ENCODE data around the gene NME1. TPM values are rescaled to one million over a fixed set of nuclear protein-coding genes. Genes with fewer than 3 reads are reported as not detected.
A peak's percentile ranks its signal among the peaks of the same experiment; 100 is the strongest.

Gene NME1
- total and polyA plus RNA-seq, 9 of the 15 experiments (the other 6 are each of a cell fraction or from before 2014, with no cell fraction given) = 449 to 1,588 (median 604) TPM

- TF ChIP-seq MYC (IDR thresholded peaks at IDR 0.05; ENCODE audit: low read depth, low read length) (0 out of 2 replicates have a peak, but pooled peaks have one; percentile 42), MYC (CRISPR knock-in tag; IDR thresholded peaks at IDR 0.05; ENCODE audit: borderline replicate concordance, low read depth) (no peak), MLX (CRISPR knock-in tag; conservative IDR thresholded peaks at IDR 0.05) (no peak), ZNF280A (IDR thresholded peaks at IDR 0.05; ENCODE audit: low read depth, partially characterized antibody) (no peak), DEAF1 (CRISPR knock-in tag; IDR thresholded peaks at IDR 0.05) (0 out of 2 replicates have a peak, but pooled peaks have one; percentile 4), U2AF1 (optimal IDR thresholded peaks at IDR 0.05; ENCODE audit: low read depth, low read length) (no peak), HDAC3 (IDR thresholded peaks at IDR 0.05; ENCODE audit: borderline replicate concordance, partially characterized antibody) (peak; percentile 31), SMARCA4 (IDR thresholded peaks at IDR 0.05) (no peak; the same call in 1 of the 2 replicates), ADNP (tag; IDR thresholded peaks at IDR 0.05) (no peak), ZFP36 (IDR thresholded peaks at IDR 0.05; ENCODE audit: low read depth, low read length, partially characterized antibody) (no peak)
- TF ChIP-seq, protein P1, sequence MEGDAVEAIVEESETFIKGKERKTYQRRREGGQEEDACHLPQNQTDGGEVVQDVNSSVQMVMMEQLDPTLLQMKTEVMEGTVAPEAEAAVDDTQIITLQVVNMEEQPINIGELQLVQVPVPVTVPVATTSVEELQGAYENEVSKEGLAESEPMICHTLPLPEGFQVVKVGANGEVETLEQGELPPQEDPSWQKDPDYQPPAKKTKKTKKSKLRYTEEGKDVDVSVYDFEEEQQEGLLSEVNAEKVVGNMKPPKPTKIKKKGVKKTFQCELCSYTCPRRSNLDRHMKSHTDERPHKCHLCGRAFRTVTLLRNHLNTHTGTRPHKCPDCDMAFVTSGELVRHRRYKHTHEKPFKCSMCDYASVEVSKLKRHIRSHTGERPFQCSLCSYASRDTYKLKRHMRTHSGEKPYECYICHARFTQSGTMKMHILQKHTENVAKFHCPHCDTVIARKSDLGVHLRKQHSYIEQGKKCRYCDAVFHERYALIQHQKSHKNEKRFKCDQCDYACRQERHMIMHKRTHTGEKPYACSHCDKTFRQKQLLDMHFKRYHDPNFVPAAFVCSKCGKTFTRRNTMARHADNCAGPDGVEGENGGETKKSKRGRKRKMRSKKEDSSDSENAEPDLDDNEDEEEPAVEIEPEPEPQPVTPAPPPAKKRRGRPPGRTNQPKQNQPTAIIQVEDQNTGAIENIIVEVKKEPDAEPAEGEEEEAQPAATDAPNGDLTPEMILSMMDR (IDR thresholded peaks at IDR 0.05 in 2 of 3, conservative IDR thresholded peaks at IDR 0.05 in 1 of 3; ENCODE audit: insufficient read depth in 2 of 3, low read depth in 1 of 3, low read length in 3 of 3) = no peak
- TF ChIP-seq, protein P2, sequence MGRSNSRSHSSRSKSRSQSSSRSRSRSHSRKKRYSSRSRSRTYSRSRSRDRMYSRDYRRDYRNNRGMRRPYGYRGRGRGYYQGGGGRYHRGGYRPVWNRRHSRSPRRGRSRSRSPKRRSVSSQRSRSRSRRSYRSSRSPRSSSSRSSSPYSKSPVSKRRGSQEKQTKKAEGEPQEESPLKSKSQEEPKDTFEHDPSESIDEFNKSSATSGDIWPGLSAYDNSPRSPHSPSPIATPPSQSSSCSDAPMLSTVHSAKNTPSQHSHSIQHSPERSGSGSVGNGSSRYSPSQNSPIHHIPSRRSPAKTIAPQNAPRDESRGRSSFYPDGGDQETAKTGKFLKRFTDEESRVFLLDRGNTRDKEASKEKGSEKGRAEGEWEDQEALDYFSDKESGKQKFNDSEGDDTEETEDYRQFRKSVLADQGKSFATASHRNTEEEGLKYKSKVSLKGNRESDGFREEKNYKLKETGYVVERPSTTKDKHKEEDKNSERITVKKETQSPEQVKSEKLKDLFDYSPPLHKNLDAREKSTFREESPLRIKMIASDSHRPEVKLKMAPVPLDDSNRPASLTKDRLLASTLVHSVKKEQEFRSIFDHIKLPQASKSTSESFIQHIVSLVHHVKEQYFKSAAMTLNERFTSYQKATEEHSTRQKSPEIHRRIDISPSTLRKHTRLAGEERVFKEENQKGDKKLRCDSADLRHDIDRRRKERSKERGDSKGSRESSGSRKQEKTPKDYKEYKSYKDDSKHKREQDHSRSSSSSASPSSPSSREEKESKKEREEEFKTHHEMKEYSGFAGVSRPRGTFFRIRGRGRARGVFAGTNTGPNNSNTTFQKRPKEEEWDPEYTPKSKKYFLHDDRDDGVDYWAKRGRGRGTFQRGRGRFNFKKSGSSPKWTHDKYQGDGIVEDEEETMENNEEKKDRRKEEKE (IDR thresholded peaks at IDR 0.05; ENCODE audit: borderline replicate concordance in 1 of 2, control insufficient read depth in 1 of 2, low read depth in 2 of 2, low read length in 1 of 2) = 0 out of 4 replicates have a peak, but pooled peaks of 1 of the 2 experiments have one; percentile 31
These were observed 32.4 kb upstream of the NME1 start, which contains the start of gene SPAG9 (continued) for GRCh38 chr17:51120739-51121619.

All from K562 (cell line).